Measurements from ENCODE around the gene DRAXIN. TPM values are rescaled to one million over a fixed set of nuclear protein-coding genes. Genes with fewer than 3 reads are reported as not detected.

DRAXIN gene
- polyA plus RNA-seq (ENCODE audit: insufficient read length in 12 of 12): under 1 TPM in 10 of 12 donors, not detected in 2; 0.26 to 0.52 (median 0.35) TPM
- long read RNA-seq, donor 1: 0 reads
- long read RNA-seq, donor 2: 0 reads
- long read RNA-seq, donor 3: 0 reads
- long read RNA-seq, donor 4: 0 reads
- long read RNA-seq, donor 5: 0 reads
- long read RNA-seq, donor 6: 0 reads
- long read RNA-seq, donor 7: 0 reads
- long read RNA-seq, donor 8, partial matches to known transcripts: 26 of 33 reads
- long read RNA-seq, donor 8, other reads (novel, unspliced or antisense): 7 of 33 reads
- long read RNA-seq, donor 9: 0 reads
- long read RNA-seq, donor 10: 0 reads
- long read RNA-seq, donor 11: 0 reads

DNA sequence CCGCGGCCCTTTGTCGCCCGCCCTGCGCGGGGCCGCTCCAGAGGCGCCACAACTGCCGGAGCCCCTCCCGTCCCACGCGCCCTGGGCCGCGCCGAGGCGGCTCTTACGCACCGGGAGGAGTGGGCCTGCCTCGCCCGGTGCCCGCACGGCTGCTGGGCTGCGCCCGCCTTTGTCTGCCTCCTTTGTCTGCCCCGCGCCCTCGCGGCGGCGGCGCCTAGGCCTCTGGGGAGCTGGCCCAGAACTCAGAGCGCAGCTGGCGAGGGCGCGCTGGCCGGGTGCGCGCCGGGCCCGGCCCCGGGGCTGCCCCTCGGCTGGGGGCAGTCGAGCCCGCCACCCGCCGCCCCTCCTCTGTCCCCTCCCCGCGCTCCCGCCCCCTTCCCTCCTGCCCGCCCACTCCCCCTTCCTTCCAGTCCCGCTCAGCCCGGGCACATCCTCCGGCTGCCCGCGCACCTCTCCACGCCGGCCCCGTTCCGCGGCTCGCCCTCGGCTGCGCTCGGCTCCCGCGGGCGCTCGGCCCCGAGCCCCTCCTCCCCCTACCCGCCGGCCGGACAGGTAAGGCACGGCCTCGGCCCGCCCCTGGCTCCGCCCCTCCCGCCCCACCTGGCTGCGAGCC, at the start of gene DRAXIN:
DRAXIN (plus strand) TSS at position 409 of the 613 bp plus-strand sequence. CDS start 14,549 bp downstream, outside the sequence.
- no peak for DNase-seq

DNA sequence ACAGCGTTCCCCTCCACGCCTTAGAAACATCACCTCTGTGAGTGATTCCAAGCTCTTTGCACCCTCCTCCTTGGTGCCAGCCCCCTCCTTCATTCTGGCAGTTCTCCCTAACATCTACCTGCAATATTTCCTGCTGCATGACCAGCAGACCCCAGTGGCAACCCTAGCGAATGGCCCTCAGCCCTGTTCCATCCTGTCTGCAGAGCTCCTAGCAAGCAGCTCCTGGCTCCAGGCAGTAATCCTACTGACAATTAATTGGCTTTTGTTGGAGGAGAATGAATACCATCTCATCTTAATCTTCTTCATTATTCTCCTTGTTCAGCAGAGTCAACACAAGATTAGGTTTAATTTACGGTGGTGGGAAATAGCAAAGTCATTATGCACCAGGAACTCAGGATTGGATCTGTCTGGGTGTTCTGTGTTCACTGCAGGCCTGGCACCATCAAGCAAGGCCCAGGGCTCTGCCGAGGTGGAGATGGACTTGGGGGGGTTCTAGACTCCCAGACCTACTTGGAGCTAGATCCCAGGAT, 49.7 kb upstream of the DRAXIN start:
- DNase-seq: no peak

DNA sequence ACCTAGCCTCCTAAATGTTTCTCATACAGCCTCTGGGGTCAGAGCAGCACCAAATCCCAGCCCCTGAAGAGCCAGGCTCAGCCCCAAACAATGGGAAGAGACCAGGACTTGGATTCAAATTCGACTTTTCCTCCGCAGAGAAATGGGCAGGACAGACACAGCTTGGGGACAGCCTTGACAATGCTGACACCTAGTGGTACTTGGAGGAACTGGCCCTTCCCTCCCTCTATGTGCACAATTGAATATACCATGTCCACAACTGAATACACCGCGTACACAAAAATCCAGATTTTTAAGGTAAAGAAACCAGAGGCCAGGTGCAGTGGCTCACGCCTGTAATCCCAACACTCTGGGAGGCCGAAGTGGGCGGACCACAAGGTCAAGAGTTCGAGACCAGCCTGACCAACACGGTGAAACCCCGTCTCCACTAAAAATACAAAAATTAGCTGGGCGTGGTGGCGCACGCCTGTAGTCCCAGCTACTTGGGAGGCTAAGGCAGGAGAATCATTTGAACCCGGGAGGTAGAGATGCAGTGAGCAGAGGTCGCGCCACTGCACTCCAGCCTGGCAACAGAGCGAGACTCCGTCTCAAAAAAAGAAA, 49.0 kb upstream of the DRAXIN start:
- DNase-seq: peak; percentile 64

DNA sequence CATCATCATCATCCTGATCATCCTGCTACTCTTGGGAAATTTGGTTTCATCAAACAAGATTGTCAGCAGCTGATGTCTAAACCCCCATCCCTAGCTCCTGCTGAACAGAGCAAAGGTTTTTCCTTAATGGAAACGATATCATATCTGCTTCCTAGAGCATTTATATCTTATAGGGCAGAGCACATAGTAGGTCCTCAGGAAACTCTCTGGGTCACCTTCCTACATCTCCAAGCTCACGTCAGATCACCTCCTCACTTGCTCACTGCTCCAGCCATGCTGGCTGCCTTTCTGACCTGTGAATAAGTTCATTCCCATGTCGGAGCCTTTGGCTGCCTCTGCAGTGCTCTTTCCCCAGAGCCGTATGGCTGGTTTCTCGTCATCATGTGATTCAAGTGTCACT, 47.7 kb upstream of the DRAXIN start:
- no peak for DNase-seq

DNA sequence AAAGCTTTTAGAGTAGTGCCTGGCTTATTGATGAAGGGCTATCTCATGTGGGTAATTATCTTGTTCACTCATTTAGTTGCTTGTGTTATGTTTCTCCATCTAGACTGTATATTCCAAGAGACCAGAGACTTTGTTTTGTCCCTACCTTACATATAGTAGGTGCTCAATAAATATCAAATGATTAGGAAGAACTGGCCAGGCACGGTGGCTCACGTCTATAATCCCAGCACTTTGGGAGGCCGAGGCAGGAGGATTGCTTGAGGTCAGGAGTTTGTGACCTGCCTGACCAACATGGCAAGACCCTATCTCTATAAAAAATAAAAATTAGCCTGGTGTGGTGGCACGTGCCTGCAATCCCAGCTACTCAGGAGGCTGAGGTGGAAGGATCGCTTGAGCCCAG, 46.2 kb upstream of the DRAXIN start:
- DNase-seq: no peak

DNA sequence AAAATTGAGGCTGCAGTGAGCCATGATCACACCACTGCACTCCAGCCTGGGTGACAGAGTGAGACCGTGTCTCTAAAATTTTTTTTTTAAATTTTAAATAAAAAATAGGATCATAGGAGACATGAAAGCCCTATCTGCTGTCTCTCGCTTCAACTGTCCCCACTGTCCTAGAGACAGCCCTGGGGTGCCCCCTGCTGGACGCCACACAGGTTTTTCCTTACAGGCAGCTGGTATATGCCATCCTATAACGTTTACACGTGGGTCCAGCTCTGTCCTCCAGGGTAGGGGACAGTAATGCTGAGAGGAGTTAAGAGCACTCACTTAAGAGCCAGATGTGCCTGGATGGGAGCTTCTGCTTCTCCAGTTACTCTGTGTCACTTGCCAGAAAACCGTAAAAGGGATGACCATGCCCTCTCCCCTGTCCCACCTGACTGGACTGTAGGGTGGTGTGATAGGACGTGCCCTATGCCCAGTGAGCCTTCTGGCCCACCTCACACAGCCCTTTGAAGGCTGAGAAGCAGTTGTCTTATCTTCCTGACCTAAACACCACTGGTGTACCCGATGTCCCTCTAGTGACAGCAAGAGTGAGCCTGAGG, 45.7 kb upstream of the DRAXIN start:
- DNase-seq: peak; percentile 67

DNA sequence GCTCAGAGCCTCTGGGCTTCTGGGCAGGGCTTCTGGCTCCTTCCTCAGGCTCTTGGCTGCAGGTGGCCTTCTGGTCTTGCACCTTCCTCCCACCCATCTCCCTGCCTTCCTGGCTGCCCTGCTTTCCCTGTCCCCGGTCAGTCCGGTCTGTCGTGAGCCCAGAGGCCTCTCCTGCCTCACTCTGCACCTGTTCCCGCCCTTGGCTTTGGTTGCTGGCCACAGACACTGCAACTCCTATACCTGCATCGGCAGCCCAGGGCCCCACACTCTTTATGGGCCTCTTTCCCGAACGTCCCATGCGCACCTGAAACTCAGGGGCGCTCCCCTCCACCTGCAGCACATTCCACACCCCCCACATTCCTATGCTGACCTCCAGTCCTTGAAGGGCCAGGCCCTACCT, 45.2 kb upstream of the DRAXIN start:
- no peak for DNase-seq

DNA sequence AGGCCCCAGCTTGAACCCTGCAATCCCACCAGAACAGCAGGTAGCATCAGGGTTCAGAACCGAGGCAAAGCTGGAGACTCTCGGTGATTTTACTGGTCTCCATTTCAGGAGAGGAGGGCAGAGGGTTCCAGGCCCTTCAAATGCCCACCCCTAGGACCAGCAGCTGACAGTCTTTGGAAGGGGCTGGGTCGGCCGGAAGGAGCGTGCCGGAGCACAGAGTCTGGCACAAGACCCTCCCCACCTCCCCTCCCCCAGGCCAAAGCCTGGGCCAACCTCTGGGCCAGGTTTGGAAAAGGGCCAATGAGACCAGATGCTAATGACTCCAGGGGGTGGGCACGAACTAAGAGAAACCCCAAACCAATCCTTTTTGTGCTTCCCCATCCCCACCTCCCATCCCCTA, 44.2 kb upstream of the DRAXIN start:
- DNase-seq: no peak

DNA sequence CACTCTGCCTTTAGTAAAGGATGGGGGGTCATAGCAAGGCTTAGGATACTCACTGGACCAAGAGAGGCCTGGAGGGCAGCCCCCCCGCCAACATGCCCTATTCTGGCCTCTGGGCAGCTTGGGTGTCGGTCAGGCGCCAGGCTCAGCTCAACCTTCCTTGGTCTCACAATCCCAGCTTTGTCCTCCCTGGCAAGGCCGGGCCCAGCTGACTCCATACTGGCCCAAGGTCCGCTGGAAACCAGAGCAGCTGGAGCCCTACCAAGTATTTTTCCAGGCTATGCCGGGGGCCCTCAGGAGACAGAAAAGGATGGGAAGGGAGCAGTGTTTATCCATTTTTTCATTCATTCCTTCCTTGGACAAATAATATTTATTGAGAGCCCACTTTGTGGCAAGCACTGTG, 43.5 kb upstream of the DRAXIN start:
- DNase-seq: no peak

DNA sequence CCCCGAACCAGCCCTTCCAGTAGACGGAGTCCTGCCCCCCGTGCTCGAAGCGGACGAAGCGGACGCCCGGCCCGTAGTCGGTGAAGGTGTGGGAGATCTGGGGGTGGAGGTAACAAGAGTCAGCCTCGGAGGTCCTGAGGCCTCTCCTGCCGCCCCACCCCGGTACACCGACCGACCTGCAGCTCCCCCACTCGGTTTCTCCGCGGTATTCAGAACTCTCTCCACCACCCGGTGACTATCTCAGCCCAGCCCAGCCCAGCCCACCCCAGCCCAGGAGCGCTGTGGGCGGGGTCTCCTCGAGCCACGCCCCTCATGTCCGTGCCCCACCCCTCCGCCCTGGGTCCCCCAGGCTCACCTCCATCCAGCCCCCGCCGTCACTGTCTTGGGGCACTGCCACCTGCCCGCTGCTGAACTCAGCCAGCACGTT, 42.8 kb upstream of the DRAXIN start:
- no peak for DNase-seq

DNA sequence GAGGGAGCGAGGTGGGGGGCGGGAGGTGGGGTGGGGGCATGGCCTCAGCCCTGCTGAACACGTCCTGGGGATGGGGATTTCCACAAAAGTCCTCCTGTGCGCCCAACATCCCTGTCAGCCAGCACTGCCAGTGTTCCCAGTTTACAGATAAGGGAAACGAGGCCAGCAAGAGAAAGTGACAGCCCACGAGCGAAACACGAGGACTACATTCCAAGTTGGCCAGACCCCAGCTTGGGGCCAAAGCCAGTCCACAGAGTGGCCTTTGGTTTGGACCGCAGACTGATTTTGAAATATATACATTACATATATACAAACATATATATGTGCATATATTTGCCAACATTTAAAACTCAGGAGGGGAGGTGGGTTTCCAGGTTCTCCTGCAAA, 42.3 kb upstream of the DRAXIN start:
- no peak for DNase-seq

- no peak for DNase-seq
These were observed 41.7 kb upstream of the DRAXIN start for GRCh38 chr1:11649624-11650330.

GRCh38 chr1:11650331-11650991, 41.0 kb upstream of the DRAXIN start:
- DNase-seq: no peak

DNA sequence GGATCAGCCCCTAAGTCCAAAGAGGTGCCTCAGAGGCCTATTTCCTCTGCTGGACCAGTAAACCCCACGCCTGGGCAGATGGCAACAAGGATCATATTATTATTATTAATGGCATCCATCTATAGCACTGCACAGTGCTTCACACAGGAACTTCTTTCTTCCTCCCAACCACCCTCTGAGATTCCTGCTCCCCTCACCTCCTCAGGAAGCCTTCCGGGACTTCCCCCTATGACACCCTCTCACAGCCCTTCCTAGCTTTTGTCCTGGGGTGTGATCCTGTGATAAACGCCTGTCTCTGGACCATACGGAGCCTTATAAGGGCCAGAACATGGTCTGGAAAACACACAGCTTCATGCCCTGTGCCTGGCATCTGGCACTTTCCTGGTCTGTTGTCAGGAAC, 40.5 kb upstream of the DRAXIN start:
- DNase-seq: no peak

GRCh38 chr1:11652203-11652780, 39.2 kb upstream of the DRAXIN start:
- no peak for DNase-seq

GRCh38 chr1:11653101-11653860, 38.2 kb upstream of the DRAXIN start:
- no peak for DNase-seq

DNA sequence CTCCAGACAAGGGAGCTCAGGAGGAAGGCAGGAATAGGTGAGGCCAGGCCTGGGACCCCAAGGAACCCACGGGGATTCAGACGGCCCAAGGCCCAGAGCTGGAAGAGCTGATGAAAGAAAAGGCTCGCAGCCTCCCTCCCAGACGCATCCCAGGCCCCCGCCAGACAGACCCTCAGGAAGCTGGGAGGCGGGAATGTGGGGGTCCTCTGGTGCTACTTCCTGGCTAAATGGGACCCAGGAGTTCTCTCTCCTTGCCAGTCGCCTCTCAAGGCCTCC, 37.7 kb upstream of the DRAXIN start:
- no peak for DNase-seq

GRCh38 chr1:11654137-11654938, 37.2 kb upstream of the DRAXIN start, which contains the start of the genes FBXO2 and FBXO44:
TSS of gene FBXO2 (minus strand) at chr1:11654429. CDS start at chr1:11654340, 89 bp downstream.
TSS of gene FBXO44 (plus strand) at chr1:11654877. CDS start at chr1:11655836, 959 bp downstream.
- DNase-seq: no peak

Data from muscle of arm (tissue), 14 donors.